GM18526 (cell line): ENCODE data around the gene CLIP1.

Experiments
- POLR2A ChIP-seq: IDR thresholded peaks from 3 replicates; pipeline ENCODE4 v1.6.1; 2011; ENCODE audit not compliant: insufficient read length; ENCODE audit errors: extremely low read depth

CLIP1 gene

GRCh38 chr12:122226366-122227125, 195.9 kb downstream of the CLIP1 start:
- TF ChIP-seq POLR2A: no peak

GRCh38 chr12:122225683-122226365, 196.6 kb downstream of the CLIP1 start, which contains the start of gene DIABLO:
Gene DIABLO, minus strand, starts transcription at chr12:122226052. Its CDS starts 38 bp downstream, at chr12:122226014.
- peak; percentile 95 for TF ChIP-seq POLR2A
